ENCODE results near the gene KCNMA1. TPM values are rescaled to one million over a fixed set of nuclear protein-coding genes. Genes with fewer than 3 reads are reported as not detected.
A peak's percentile ranks its signal among the peaks of the same experiment; 100 is the strongest.

KCNMA1 gene
- total RNA-seq, 1 experiment from 2014 or later: 0.70 TPM

DNA sequence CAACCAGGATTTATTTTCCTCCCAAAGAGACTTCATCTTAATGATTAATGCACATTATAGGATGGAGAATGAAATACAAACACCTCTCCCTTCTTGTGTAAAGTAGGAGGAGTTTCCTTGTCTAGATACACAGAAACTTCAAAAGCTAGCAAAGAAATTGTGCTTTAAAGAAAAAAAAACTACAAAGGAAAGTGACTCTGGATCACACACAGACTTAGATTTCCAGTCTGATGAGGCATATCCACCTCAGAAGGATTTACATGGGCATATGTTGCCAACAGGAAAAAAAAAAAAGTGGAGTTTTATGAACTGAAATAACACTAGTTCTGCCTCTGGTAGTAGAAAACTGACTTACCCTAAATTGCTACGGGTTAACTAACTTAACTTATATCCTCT, 449.6 kb downstream of the KCNMA1 start:
- POLR2A ChIA-PET (ENCODE audit: unreplicated experiment): interaction anchor here (0.5 kb wide), 1 partner anchor 676 kb away, joined by 5 read pairs; no protein-coding TSS in a partner anchor
- Histone ChIP-seq H3K4me3 (no peak overlapping the region), H3K9me3 (ENCODE audit: insufficient read depth, low read depth) (no peaks in the 10 kb centered on the region), H2AFZ (no peak overlapping the region), H3K27ac (0 out of 2 replicates have a peak overlapping the region, but pooled peaks have one; percentile 7), H4K20me1 (ENCODE audit: insufficient read depth) (no peaks in the 10 kb centered on the region), H3K9me2 (ENCODE audit: insufficient read depth) (no peaks in the 10 kb centered on the region), H3K4me1 (replicated peaks; ENCODE audit: insufficient read depth) (peaks cover 15% of the 10 kb centered on the region), H3F3A (ENCODE audit: insufficient read depth, low read depth) (no peaks in the 10 kb centered on the region), H3K36me3 (ENCODE audit: low read depth) (no peaks in the 10 kb centered on the region), H3K4me2 (no peak overlapping the region), H3K27me3 (ENCODE audit: insufficient read depth, low read depth) (no peaks in the 10 kb centered on the region), H3K79me2 (ENCODE audit: low read depth) (no peaks in the 10 kb centered on the region)
- intact Hi-C loops (cut with micrococcal nuclease; ENCODE audit: unreplicated experiment): no loop called here
- no TSS peak for BruUV-seq (replicated peaks)
- CTCF ChIA-PET: no interaction called here
- DNase-seq: no peak
- TF ChIP-seq EZH2 (IDR thresholded peaks at IDR 0.05; ENCODE audit: low read depth): no peak
- TF ChIP-seq, protein P1, sequence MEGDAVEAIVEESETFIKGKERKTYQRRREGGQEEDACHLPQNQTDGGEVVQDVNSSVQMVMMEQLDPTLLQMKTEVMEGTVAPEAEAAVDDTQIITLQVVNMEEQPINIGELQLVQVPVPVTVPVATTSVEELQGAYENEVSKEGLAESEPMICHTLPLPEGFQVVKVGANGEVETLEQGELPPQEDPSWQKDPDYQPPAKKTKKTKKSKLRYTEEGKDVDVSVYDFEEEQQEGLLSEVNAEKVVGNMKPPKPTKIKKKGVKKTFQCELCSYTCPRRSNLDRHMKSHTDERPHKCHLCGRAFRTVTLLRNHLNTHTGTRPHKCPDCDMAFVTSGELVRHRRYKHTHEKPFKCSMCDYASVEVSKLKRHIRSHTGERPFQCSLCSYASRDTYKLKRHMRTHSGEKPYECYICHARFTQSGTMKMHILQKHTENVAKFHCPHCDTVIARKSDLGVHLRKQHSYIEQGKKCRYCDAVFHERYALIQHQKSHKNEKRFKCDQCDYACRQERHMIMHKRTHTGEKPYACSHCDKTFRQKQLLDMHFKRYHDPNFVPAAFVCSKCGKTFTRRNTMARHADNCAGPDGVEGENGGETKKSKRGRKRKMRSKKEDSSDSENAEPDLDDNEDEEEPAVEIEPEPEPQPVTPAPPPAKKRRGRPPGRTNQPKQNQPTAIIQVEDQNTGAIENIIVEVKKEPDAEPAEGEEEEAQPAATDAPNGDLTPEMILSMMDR (conservative IDR thresholded peaks at IDR 0.05): no peak

DNA sequence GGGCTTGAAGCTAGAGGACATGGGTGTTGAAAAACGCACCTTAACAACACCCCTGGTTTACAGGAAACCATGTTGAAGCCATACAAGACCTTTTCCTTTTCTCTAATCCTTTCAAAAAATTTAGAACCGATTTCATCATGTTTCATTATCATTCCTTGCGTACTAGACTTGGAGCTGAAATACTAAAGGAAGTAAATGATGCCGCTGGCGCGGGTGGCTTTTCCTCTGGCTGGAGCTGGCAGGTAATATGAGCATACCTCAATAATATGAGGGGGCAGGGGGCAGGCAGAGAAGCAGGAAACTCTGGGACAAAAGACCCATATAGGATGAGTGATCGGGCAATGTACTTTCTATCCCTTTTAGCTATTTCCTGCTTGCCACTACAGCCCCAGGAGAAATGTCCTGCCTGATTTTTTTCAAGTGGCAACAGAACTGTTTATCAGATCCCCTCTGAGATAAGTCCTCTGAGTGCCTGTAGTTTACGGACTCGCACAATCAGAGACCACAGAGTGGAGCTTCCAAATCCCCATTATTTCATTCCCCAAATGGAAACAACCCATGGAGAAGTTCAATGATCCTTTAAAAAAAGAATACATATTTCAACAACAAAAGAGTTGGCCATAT, 450.1 kb downstream of the KCNMA1 start:
- no peak for DNase-seq
- peaks cover 10% of the 10 kb centered on the region for H3K4me1 ChIP-seq (replicated peaks; ENCODE audit: insufficient read depth)
- intact Hi-C loops (cut with micrococcal nuclease; ENCODE audit: unreplicated experiment): no loop called here

DNA sequence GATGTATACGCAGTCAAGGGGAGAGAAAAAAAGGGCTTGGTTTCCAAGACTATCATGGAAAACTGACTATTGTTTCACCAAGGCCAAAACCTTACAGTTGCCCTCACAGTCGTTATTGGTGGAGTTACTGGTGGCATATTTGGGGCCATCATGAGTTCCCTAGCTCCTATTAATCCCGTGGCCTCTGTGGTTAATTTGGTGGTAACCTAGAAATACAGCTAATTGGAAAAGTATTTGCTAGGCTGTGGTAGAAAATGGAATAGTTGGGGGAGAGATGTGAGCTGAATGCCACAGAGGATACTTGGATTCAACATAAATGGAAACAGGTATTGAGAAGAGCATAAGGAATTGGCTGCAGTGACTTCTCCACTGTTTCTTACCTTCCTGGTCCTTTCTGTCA, 450.7 kb downstream of the KCNMA1 start:
- intact Hi-C loops (cut with micrococcal nuclease; ENCODE audit: unreplicated experiment): no loop called here

More for the DNA sequence above, 450.1 kb downstream of the KCNMA1 start:
- Histone ChIP-seq H3K36me3 (ENCODE audit: low read depth) (no peaks in the 10 kb centered on the region), H4K20me1 (ENCODE audit: insufficient read depth) (no peaks in the 10 kb centered on the region), H3K9me2 (ENCODE audit: insufficient read depth) (no peaks in the 10 kb centered on the region), H3K27ac (peak overlapping the region; percentile 7), H3K4me2 (no peak overlapping the region), H3K9me3 (ENCODE audit: insufficient read depth, low read depth) (no peaks in the 10 kb centered on the region), H3F3A (ENCODE audit: insufficient read depth, low read depth) (no peaks in the 10 kb centered on the region), H3K27me3 (ENCODE audit: insufficient read depth, low read depth) (no peaks in the 10 kb centered on the region), H3K4me3 (no peak overlapping the region), H3K79me2 (ENCODE audit: low read depth) (no peaks in the 10 kb centered on the region), H2AFZ (no peak overlapping the region)
- BruUV-seq (replicated peaks): no TSS peak
- no peak for TF ChIP-seq EZH2 (IDR thresholded peaks at IDR 0.05; ENCODE audit: low read depth)
- TF ChIP-seq, protein P1 (conservative IDR thresholded peaks at IDR 0.05): no peak
- CTCF ChIA-PET: interaction anchor here (0.7 kb wide), 1 partner anchor 456 kb away, joined by 6 read pairs; no protein-coding TSS in a partner anchor
- POLR2A ChIA-PET (ENCODE audit: unreplicated experiment): interaction anchor here (0.5 kb wide), 1 partner anchor 677 kb away, joined by 5 read pairs; no protein-coding TSS in a partner anchor

More for the DNA sequence above, 450.7 kb downstream of the KCNMA1 start:
- DNase-seq: no peak
- no peak overlapping the region for H3K4me3 ChIP-seq
- H3F3A ChIP-seq (ENCODE audit: insufficient read depth, low read depth): no peaks in the 10 kb centered on the region
- peaks cover 5% of the 10 kb centered on the region for H3K4me1 ChIP-seq (replicated peaks; ENCODE audit: insufficient read depth)
- no peaks in the 10 kb centered on the region for H3K9me2 ChIP-seq (ENCODE audit: insufficient read depth)
- H3K79me2 ChIP-seq (ENCODE audit: low read depth): no peaks in the 10 kb centered on the region
- peak overlapping the region; percentile 7 for H3K27ac ChIP-seq
- no peaks in the 10 kb centered on the region for H3K9me3 ChIP-seq (ENCODE audit: insufficient read depth, low read depth)
- H3K4me2 ChIP-seq: no peak overlapping the region
- ChIA-PET POLR2A (ENCODE audit: unreplicated experiment) (no interaction called here), CTCF (interaction anchor here (0.7 kb wide), 1 partner anchor 456 kb away, joined by 6 read pairs; no protein-coding TSS in a partner anchor)
- BruUV-seq (replicated peaks): no TSS peak
- no peak overlapping the region for H2AFZ ChIP-seq
- H4K20me1 ChIP-seq (ENCODE audit: insufficient read depth): no peaks in the 10 kb centered on the region
- no peaks in the 10 kb centered on the region for H3K36me3 ChIP-seq (ENCODE audit: low read depth)
- no peaks in the 10 kb centered on the region for H3K27me3 ChIP-seq (ENCODE audit: insufficient read depth, low read depth)
- TF ChIP-seq EZH2 (IDR thresholded peaks at IDR 0.05; ENCODE audit: low read depth): no peak
- TF ChIP-seq, protein P1 (conservative IDR thresholded peaks at IDR 0.05): no peak

All from PC-9 (cell line).